Measurements from ENCODE around the gene TBKBP1. TPM values are rescaled to one million over a fixed set of nuclear protein-coding genes. Genes with fewer than 3 reads are reported as not detected.

The TBKBP1 gene
- total RNA-seq, 2 donors from 2014 or later: 14.5 to 22.9 TPM

DNA sequence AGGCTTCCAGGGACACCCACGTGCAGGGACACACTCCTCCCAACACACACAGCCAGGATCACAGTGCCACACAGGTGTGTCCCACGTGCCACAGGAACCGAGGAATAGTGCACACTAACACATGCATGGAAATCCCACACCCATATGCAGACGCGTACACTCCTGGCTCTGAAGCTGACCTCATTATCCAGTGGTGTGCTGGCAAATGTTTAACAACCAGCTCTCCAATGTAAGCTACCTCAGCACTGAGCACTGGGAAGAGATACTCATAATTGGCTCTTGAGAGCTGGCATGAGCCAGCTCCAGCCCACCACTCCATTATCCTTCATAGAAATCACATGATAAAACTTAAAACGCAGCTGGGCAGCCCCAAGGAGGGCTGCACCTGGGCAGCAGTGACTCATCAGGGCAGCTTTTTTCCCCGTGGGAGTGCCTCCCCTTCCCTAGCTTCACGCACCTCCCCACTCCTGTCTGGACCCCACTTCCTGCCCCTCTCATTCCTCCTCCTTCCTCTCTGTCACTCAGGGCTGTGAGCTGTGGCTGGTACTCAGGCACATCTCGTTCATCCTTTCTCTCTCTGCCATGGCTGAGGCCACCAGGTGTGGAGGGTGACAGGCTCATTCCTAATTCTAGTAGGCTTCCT is 24.1 kb downstream of the TBKBP1 start:
- H3K27ac Mint-ChIP-seq: no peak overlapping the region
- Histone ChIP-seq H3K4me3 (ENCODE audit: low read length) (no peak overlapping the region), H3K27me3 (ENCODE audit: control insufficient read depth, insufficient read depth, low read length, poor library complexity, severe bottlenecking) (peaks cover 41% of the 10 kb centered on the region), H3K9me3 (ENCODE audit: control insufficient read depth, low read length) (no peaks in the 10 kb centered on the region), H3K4me1 (ENCODE audit: control insufficient read depth, insufficient read depth, low read length) (no peaks in the 10 kb centered on the region), H3K9ac (ENCODE audit: extremely low read depth, low read length, poor library complexity, severe bottlenecking) (no peak overlapping the region), H3K36me3 (ENCODE audit: control insufficient read depth, insufficient read depth, low read length) (no peaks in the 10 kb centered on the region), H3K27ac (ENCODE audit: low read depth, low read length) (no peak overlapping the region)
- 73 to 77% methylated on average over 9 of the region's 9 CpGs for whole genome bisulfite sequencing, 2 experiments (ENCODE audit: insufficient coverage in 1 of 2, insufficient read length in 1 of 2)
- peaks cover 85% of the 10 kb centered on the region for H3K27me3 Mint-ChIP-seq (ENCODE audit: insufficient read depth)
- no peaks in the 10 kb centered on the region for H3K4me1 Mint-ChIP-seq
- no peaks in the 10 kb centered on the region for H3K36me3 Mint-ChIP-seq (ENCODE audit: low read depth)
- DNase-seq: no peak
- peaks cover 3% of the 10 kb centered on the region for H3K9me3 Mint-ChIP-seq
- no peak for TF ChIP-seq CTCF (conservative IDR thresholded peaks at IDR 0.05)
- H3K4me3 Mint-ChIP-seq: no peak overlapping the region

- 86 to 88% methylated on average over 8 of the region's 8 CpGs for WGBS, 2 experiments (ENCODE audit: insufficient coverage in 1 of 2, insufficient read length in 1 of 2)
These were observed 24.9 kb downstream of the TBKBP1 start for GRCh38 chr17:47718634-47719405.

More at GRCh38 chr17:47718634-47719405, 24.9 kb downstream of the TBKBP1 start:
- no peak overlapping the region for H3K27ac Mint-ChIP-seq
- no peak overlapping the region for H3K4me3 Mint-ChIP-seq
- Histone ChIP-seq H3K4me3 (ENCODE audit: low read length) (no peak overlapping the region), H3K27ac (ENCODE audit: low read depth, low read length) (no peak overlapping the region), H3K9ac (ENCODE audit: extremely low read depth, low read length, poor library complexity, severe bottlenecking) (no peak overlapping the region), H3K4me1 (ENCODE audit: control insufficient read depth, insufficient read depth, low read length) (no peaks in the 10 kb centered on the region), H3K36me3 (ENCODE audit: control insufficient read depth, insufficient read depth, low read length) (no peaks in the 10 kb centered on the region), H3K9me3 (ENCODE audit: control insufficient read depth, low read length) (no peaks in the 10 kb centered on the region), H3K27me3 (ENCODE audit: control insufficient read depth, insufficient read depth, low read length, poor library complexity, severe bottlenecking) (peaks cover 41% of the 10 kb centered on the region)
- no peak for DNase-seq
- H3K9me3 Mint-ChIP-seq: peaks cover 3% of the 10 kb centered on the region
- TF ChIP-seq CTCF (conservative IDR thresholded peaks at IDR 0.05): no peak
- H3K4me1 Mint-ChIP-seq: no peaks in the 10 kb centered on the region
- no peaks in the 10 kb centered on the region for H3K36me3 Mint-ChIP-seq (ENCODE audit: low read depth)
- H3K27me3 Mint-ChIP-seq (ENCODE audit: insufficient read depth): peaks cover 84% of the 10 kb centered on the region

Data from endodermal cell (in vitro differentiated cells).